GM18951 (cell line): ENCODE measurements around the gene MEI1.

Experiments
- POLR2A ChIP-seq: IDR thresholded peaks from 4 replicates; pipeline ENCODE4 v1.6.1; 2011; ENCODE audit warnings: mild to moderate bottlenecking; ENCODE audit not compliant: insufficient read length, insufficient read depth; ENCODE audit errors: extremely low read depth
- in situ Hi-C: fragments of 300-500 bp; cut with MboI; formaldehyde crosslinking; loops from one replicate; pipeline ENCODE4 v1.12.0; 2022; ENCODE audit warnings: low sequenced_read_pairs, mixed read lengths, inconsistent platforms; ENCODE audit not compliant: unreplicated experiment

The MEI1 gene

DNA sequence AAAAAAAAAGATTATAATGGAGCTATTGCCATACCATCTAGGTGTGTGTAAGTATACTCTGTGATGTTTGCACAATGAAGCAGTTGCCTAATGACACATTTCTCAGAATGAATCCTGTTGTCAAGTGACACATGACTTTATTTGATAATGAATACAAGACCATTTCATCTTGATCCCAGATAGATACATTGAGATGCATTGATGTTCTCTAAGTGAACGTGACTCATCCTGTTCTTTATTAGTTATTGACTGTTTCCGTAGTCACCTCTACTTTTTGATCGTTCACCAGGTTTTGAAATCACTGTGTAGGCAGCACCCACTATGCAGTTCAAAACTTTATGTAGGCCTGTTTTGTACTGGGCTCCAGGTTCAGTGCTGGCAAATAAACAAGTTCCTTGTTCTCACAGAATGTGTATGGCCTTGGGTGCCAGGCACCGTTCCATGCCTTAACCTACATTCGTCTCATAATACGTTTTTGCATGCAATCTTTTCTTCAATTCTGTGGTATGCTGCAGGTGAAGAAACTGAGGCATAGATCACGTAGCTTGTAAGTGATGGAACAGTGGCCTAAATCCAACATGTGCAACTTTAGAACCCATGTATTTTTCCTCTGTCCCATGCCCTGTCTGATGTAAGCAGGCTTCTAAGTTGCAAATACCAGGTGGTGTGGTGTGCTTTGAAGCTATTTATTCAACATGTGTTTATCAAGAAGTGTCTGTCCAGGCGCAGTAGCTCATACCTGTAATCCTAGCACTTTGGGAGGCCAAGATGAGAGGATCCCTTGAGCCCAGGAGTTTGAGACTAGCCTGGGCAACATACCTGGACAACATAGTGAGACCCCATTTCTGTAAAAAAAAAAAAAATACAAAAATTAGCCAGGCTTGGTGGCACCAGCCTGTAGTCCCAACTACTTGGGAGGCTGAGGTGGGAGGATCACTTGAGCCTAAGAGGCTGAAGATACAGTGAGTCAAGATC is 144.0 kb downstream of the MEI1 start:
- in situ Hi-C loops: no loop called here
- no peak for TF ChIP-seq POLR2A

DNA sequence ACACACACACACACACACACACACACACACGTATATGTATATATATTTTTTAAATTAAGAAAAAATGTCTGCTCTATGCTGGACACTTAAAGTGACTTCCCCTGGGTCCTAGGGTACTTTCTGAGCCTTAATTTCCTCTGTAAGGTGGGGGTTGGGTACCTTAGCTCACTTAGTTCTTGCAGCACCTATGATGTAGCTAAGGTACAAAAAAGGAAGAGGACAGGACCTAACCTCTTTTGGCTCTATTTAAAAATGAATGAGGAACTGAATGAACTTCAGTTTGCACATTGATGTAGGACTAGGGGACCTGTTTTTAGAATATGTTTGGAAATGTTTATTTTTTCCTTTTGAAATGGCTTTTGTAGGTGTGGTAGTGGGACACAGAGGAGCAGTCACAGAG is 144.7 kb downstream of the MEI1 start:
- TF ChIP-seq POLR2A: no peak
- in situ Hi-C loops: no loop called here

DNA sequence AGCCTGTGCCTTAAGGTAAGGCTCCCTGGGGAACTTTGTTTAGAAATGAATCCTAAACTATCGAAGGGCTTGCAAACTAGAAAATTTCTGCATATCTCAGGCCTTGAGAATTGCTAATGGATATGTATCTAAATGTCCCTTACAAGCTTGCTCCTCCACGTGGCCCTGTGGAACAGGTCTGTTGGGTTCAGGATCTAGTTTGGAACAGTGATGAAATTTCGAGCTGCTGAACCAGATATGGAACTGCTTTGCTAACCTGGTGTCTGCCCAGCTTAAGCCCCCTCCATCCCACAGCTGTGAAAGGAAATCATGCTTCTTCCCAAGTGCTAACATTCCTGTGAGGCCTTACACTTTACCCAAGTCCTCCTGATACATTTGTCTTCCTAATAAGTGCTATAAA is 145.2 kb downstream of the MEI1 start:
- TF ChIP-seq POLR2A: no peak
- in situ Hi-C loops: no loop called here

DNA sequence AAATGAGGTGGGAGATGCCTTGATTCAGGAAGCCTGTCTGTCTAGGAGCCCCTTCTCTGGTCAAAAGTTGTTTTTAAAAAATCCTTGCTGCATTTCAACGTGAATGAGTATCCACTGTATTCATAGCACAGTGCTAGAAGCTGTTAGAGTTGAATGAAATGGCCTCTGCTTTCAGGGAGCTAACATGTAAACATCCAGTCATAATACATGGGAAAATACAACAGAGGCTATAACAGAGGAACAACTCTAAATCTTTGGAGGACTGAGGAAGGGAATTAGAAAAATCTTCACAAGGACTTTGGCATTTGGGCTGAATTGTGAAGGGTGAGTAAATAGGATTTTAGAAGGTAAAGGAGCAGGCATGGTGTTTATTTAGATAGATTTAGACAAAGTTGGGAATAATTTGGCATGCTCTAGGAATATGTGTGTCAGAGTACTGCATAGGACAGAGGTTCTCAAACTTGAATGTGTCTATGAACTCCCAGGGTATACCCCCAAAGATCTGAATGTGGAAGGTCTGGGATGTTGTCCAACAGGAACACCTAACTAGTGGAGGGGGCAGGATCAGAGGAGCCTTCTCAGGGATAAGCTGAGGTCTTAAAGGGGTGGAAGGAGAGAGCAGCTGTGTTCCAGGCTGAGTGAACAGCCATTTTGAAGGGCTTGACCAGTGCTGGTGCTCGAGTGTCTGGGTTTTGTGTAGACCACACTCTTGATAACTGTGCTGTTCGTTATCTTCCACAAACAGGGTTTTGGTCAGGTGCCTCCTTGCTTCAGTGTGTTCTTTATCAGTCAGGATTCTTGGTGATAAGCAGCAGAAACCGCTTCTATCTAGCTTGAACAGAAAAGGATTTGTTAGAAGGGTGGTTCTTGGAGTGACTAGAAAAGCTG is 146.3 kb downstream of the MEI1 start:
- no peak for TF ChIP-seq POLR2A
- in situ Hi-C loops: no loop called here

DNA sequence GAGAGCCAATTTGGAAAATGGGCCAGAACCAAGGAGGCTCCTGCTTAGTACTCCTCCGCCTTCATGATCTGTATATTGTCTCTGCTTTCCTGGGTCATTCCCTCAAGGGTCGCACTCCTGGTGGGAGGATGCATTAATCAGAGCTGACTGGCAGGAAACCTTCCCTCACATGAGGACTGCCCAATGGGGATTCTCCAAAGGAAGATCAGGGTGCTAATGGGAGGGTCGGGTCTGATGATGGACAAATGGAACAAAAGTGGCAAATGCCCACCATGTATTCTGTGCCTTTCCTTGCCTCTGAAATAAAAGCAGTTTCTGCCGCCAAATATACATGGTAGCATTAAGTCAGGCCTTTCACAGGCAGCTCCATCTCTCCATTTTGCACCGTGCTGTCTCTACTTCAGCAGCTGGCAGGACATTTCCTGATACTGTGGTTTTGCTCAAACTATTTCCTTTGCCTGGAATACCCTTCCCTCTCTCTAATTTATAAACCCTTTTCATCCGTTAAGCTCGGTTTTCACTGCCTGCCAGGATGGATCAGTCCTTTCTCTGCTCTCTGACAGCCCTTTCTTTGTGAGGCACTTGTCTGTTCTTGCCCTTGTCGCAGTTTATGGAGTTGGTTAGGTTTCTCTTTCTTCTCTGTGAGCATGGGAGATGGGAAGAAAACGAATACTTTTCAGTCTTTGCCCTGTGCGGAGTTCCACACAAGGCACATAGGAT is 147.1 kb downstream of the MEI1 start:
- in situ Hi-C loops: no loop called here
- TF ChIP-seq POLR2A: no peak

DNA sequence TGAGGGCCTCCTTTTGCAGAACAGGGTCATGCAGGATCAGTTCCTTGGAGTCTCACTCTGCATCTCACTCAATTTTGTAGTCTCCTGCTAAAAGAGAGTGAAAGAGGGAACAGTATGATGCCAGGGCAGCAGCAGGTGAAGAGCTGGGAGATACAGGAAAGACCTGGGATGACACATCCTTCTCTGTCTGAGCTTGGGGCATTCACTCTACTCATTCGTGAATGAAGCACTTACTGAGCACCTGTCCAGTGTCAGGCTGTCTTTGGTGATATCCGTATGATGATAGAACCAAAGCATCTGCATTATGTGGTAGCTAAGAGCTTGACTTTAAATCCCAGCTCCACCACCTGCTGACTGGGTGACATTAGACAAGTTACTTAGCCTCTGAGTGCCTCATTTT is 148.0 kb downstream of the MEI1 start:
- no peak for TF ChIP-seq POLR2A
- in situ Hi-C loops: no loop called here

DNA sequence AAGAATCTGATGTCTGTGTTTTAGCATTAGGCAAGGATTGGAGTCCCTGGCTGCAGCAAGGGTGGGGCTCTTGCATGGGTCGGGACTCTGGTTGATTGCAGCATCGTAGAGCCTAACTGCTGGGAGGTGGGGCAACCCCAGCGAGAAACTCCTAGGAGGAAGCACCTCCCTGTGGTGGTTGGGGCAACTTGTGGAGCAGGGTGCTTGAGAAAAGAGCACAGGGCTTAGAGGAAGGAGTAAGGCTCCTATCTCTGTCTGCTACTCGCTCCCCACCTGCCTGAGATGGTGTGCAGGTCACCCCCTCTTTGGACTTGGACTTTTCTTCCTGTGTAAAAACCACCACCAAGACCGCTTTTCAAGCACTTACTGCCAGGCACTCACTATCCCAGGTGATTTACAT is 149.2 kb downstream of the MEI1 start:
- no peak for TF ChIP-seq POLR2A
- in situ Hi-C loops: no loop called here
